RWPE1 (cell line): ENCODE results near the gene MDN1.

ENCODE experiments used
- CTCF ChIA-PET: fragments of 350-600 bp; sonication (Branson Sonifier 250); formaldehyde crosslinking; extraction: SDS; loops from one replicate; lab custom pipeline; 2021; lab: Yijun Ruan, JAX
- POLR2A ChIA-PET: fragments of 400-600 bp; formaldehyde crosslinking; extraction: SDS; loops from one replicate; lab custom pipeline; 2020; ENCODE audit warnings: antibody characterized with exemption; ENCODE audit not compliant: low non-redundant PET; lab: Yijun Ruan, JAX
- DNase-seq: peaks from one replicate; pipeline ENCODE4 v3.0.0; 2012; ENCODE audit warnings: low spot score
- H3K27ac ChIP-seq: fragments of 450-650 bp; 2 replicates; pipeline ENCODE4 v1.5.1; 2017
- CTCF ChIP-seq: fragments of 450-650 bp; conservative IDR thresholded peaks from 2 replicates; pipeline ENCODE4 v1.5.1; 2017; ENCODE audit warnings: low read depth, mild to moderate bottlenecking

MDN1 gene

GRCh38 chr6:89695667-89696066 lies 123.9 kb downstream of the MDN1 start:
- no peak for TF ChIP-seq CTCF
- ChIA-PET POLR2A (no interaction called here), CTCF (no interaction called here)
- H3K27ac ChIP-seq = no peak overlapping the region
- no peak for DNase-seq

GRCh38 chr6:89694428-89694827 lies 125.2 kb downstream of the MDN1 start:
- TF ChIP-seq CTCF = no peak
- ChIA-PET POLR2A (no interaction called here), CTCF (no interaction called here)
- no peak overlapping the region for H3K27ac ChIP-seq
- no peak for DNase-seq

GRCh38 chr6:89693207-89693606 lies 126.4 kb downstream of the MDN1 start:
- no peak for TF ChIP-seq CTCF
- no peak overlapping the region for H3K27ac ChIP-seq
- DNase-seq = no peak
- ChIA-PET CTCF (interaction anchor here (0.6 kb wide), 1 partner anchor 110 kb away, joined by 5 read pairs; no protein-coding TSS in a partner anchor), POLR2A (no interaction called here)

- no peak overlapping the region for H3K27ac ChIP-seq
- TF ChIP-seq CTCF = no peak
- ChIA-PET POLR2A (no interaction called here), CTCF (interaction anchor here (0.7 kb wide), 1 partner anchor 1262 kb away, joined by 3 read pairs; no protein-coding TSS in a partner anchor)
- DNase-seq = no peak
Measured at GRCh38 chr6:89692256-89692655, 127.3 kb downstream of the MDN1 start.

GRCh38 chr6:89690944-89691324 lies 128.7 kb downstream of the MDN1 start:
- ChIA-PET CTCF (no interaction called here), POLR2A (no interaction called here)
- H3K27ac ChIP-seq = no peak overlapping the region

GRCh38 chr6:89689732-89690131 lies 129.9 kb downstream of the MDN1 start:
- TF ChIP-seq CTCF = no peak
- no peak overlapping the region for H3K27ac ChIP-seq
- CTCF ChIA-PET = interaction anchor here (0.7 kb wide), 1 partner anchor 275 kb away, joined by 3 read pairs; no protein-coding TSS in a partner anchor
- POLR2A ChIA-PET = no interaction called here
- DNase-seq = no peak

More at GRCh38 chr6:89690944-89691324, 128.7 kb downstream of the MDN1 start:
- TF ChIP-seq CTCF = no peak
- DNase-seq = no peak
